Upper lobe of right lung (tissue), 1 donor: ENCODE measurements around the gene RANBP9. TPM values are rescaled to one million over a fixed set of nuclear protein-coding genes. Genes with fewer than 3 reads are reported as not detected.

ENCODE experiments used
- ATAC-seq: fragments of 200-7000 bp; cut with Tn5 transposase; one replicate; pipeline ENCODE4 v1.9.1; 2020; ENCODE audit warnings: mild to moderate bottlenecking, moderate library complexity
- DNase-seq: peaks from one replicate; pipeline ENCODE4 v3.0.0-alpha.2; 2020
- H3K27ac ChIP-seq: fragments of 200-600 bp; one replicate; pipeline ENCODE4 v1.8.0; 2022
- H3K27me3 ChIP-seq: fragments of 200-600 bp; one replicate; pipeline ENCODE4 v1.8.0; 2022; ENCODE audit warnings: mild to moderate bottlenecking
- H3K36me3 ChIP-seq: fragments of 200-600 bp; one replicate; pipeline ENCODE4 v1.8.0; 2022
- H3K4me1 ChIP-seq: fragments of 200-600 bp; one replicate; pipeline ENCODE4 v1.8.0; 2022
- H3K4me3 ChIP-seq: fragments of 200-600 bp; one replicate; pipeline ENCODE4 v1.8.0; 2022; ENCODE audit warnings: mild to moderate bottlenecking
- H3K9me3 ChIP-seq: fragments of 200-600 bp; one replicate; pipeline ENCODE4 v1.8.0; 2022
- intact Hi-C: fragments of 100-400 bp; cut with DNase I; formaldehyde crosslinking; loops from one replicate; pipeline ENCODE4 v1.11.0; 2022
- total RNA-seq: library from RNA; stranded (reverse); fragmentation: NEBNext Ultra II Directional; extraction: Animal tissue kit (Norgen Biotek cat#: 25700); gene quantifications from one replicate; pipeline ENCODE4 v1.2.1, GENCODE V29; 2021
- TF ChIP-seq, protein P1 (sequence below): fragments of 200-600 bp; IDR thresholded peaks from one replicate; pipeline ENCODE4 v1.8.0; 2022; ENCODE audit warnings: antibody characterized with exemption
- donor health status: DM: no; HTN: yes; CAD: no; lungs with severe emphysema.

The RANBP9 gene
- total RNA-seq, 1 donor from 2014 or later = 38.5 TPM

DNA sequence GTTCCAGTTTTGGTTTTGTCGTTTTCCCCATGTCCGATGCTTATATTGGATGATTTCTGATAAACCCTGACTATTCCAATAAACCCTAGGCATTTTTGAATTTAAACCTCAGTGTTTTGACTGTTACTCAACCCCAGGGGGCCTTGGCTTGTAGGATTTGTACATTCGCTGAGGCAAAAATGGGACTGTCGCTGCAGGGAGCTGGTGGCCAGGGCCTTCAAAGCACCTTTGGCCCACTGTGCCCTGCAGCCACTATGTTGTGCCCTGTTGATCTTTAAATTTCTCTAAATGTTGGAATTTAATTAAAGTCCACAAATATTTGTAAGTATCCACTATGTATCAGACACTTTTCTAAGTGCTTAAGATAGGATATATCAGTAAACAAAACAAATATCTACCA, 106.0 kb downstream of the RANBP9 start:
- Histone ChIP-seq H3K4me3 (no peak overlapping the region), H3K9me3 (no peaks in the 10 kb centered on the region), H3K4me1 (no peaks in the 10 kb centered on the region), H3K27ac (no peak overlapping the region), H3K27me3 (no peaks in the 10 kb centered on the region), H3K36me3 (peaks cover 35% of the 10 kb centered on the region)
- TF ChIP-seq, protein P1, sequence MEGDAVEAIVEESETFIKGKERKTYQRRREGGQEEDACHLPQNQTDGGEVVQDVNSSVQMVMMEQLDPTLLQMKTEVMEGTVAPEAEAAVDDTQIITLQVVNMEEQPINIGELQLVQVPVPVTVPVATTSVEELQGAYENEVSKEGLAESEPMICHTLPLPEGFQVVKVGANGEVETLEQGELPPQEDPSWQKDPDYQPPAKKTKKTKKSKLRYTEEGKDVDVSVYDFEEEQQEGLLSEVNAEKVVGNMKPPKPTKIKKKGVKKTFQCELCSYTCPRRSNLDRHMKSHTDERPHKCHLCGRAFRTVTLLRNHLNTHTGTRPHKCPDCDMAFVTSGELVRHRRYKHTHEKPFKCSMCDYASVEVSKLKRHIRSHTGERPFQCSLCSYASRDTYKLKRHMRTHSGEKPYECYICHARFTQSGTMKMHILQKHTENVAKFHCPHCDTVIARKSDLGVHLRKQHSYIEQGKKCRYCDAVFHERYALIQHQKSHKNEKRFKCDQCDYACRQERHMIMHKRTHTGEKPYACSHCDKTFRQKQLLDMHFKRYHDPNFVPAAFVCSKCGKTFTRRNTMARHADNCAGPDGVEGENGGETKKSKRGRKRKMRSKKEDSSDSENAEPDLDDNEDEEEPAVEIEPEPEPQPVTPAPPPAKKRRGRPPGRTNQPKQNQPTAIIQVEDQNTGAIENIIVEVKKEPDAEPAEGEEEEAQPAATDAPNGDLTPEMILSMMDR = no peak
- ATAC-seq (no peak), DNase-seq (no peak)
- intact Hi-C loops = no loop called here

GRCh38 chr6:13604546-13605416, 106.9 kb downstream of the RANBP9 start:
- intact Hi-C loops = no loop called here

DNA sequence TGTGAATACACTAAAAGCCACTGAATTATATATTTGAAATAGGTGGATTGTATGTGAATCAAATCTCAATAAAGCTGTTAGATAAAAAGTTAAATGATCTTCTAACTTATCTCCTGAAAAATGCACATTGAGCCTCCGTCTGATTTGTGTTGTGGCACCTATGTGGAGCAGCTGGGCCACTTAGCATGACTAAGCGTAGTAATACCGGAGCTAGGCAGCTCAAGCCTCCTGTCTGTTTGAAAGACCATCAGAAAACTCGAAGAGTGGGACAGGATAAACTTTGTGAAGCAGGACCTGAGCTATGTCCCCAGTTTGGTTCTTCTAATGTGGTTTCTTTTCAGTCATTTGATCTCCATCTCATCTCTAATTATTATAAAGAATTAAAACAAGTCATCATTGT, 107.5 kb downstream of the RANBP9 start:
- intact Hi-C loops = no loop called here
- no peaks in the 10 kb centered on the region for H3K9me3 ChIP-seq
- H3K27me3 ChIP-seq = no peaks in the 10 kb centered on the region
- no peaks in the 10 kb centered on the region for H3K4me1 ChIP-seq
- ATAC-seq (no peak), DNase-seq (no peak)
- no peak overlapping the region for H3K27ac ChIP-seq
- TF ChIP-seq, protein P1 = no peak
- no peak overlapping the region for H3K4me3 ChIP-seq
- peaks cover 44% of the 10 kb centered on the region for H3K36me3 ChIP-seq

More at GRCh38 chr6:13604546-13605416, 106.9 kb downstream of the RANBP9 start:
- Histone ChIP-seq H3K27me3 (no peaks in the 10 kb centered on the region), H3K4me3 (no peak overlapping the region), H3K27ac (no peak overlapping the region), H3K4me1 (no peaks in the 10 kb centered on the region), H3K9me3 (no peaks in the 10 kb centered on the region), H3K36me3 (peaks cover 43% of the 10 kb centered on the region)
- no peak for DNase-seq
- TF ChIP-seq, protein P1 = no peak
- ATAC-seq = no peak

GRCh38 chr6:13600036-13600435, 111.6 kb downstream of the RANBP9 start:
- no peak overlapping the region for H3K4me3 ChIP-seq
- TF ChIP-seq, protein P1 = no peak
- no peaks in the 10 kb centered on the region for H3K4me1 ChIP-seq
- no peaks in the 10 kb centered on the region for H3K9me3 ChIP-seq
- intact Hi-C loops = no loop called here
- no peak overlapping the region for H3K27ac ChIP-seq
- no peaks in the 10 kb centered on the region for H3K27me3 ChIP-seq
- DNase-seq (no peak), ATAC-seq (no peak)
- H3K36me3 ChIP-seq = peaks cover 74% of the 10 kb centered on the region

DNA sequence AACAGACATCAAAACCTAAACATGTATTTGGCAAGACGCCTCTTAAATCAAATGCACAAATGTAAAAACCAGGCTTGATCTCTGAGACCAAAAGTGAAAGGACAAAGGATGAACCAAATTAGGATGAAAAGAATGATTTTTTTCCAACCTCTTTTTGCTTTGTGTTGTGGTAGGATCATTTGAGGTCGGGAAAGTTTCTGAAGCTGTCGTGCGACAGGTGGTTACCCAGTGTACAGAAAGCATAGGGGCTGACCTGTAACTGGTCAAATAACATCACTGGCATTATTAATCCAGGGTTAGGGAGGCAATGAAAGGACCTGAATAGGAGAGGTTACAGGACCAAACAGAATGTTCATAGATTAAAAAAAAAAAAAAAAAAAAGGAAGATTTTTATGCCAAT, 114.6 kb downstream of the RANBP9 start:
- H3K36me3 ChIP-seq = peaks cover 78% of the 10 kb centered on the region

More for the DNA sequence above, 114.6 kb downstream of the RANBP9 start:
- H3K4me1 ChIP-seq = no peaks in the 10 kb centered on the region
- H3K4me3 ChIP-seq = no peak overlapping the region
- intact Hi-C loops = no loop called here
- no peak overlapping the region for H3K27ac ChIP-seq
- H3K9me3 ChIP-seq = no peaks in the 10 kb centered on the region
- ATAC-seq (no peak), DNase-seq (no peak)
- H3K27me3 ChIP-seq = no peaks in the 10 kb centered on the region
- TF ChIP-seq, protein P1 = no peak
